ENCODE data around the gene MZT2A.
"Not testable (repeated sequence)": the region's sequence is repeated elsewhere in the genome, so short reads cannot be mapped to it uniquely, and the experiment has no call there.

DNA sequence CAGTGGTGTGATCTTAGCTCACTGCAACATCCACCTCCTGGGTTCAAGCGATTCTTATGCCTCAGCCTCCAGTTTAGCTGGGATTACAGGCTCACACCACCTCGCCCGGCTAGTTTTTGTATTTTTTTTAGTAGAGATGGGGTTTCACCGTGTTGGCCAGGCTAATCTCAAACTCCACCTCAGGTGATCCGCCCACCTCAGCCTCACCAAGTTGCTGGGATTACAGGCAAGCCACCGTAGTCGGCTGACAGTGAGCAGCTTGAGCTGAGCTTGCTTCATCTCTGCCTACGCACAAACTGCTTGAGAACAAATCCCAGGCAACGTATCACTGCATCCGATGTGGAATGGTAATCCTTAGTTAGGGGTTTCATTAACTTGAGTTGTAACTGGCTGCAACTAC, 24.5 kb downstream of the MZT2A start:
- TF ChIP-seq, protein P1, sequence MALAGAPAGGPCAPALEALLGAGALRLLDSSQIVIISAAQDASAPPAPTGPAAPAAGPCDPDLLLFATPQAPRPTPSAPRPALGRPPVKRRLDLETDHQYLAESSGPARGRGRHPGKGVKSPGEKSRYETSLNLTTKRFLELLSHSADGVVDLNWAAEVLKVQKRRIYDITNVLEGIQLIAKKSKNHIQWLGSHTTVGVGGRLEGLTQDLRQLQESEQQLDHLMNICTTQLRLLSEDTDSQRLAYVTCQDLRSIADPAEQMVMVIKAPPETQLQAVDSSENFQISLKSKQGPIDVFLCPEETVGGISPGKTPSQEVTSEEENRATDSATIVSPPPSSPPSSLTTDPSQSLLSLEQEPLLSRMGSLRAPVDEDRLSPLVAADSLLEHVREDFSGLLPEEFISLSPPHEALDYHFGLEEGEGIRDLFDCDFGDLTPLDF (CRISPR knock-in tag; IDR thresholded peaks at IDR 0.05), result not testable (repeated sequence)
- TF ChIP-seq FOXK1 (CRISPR knock-in tag; IDR thresholded peaks at IDR 0.05); ZNF219 (CRISPR knock-in tag; IDR thresholded peaks at IDR 0.05; ENCODE audit: borderline replicate concordance); ZNF423 (CRISPR knock-in tag; IDR thresholded peaks at IDR 0.05); CREB1 (CRISPR knock-in tag; IDR thresholded peaks at IDR 0.05); JUN (CRISPR knock-in tag; IDR thresholded peaks at IDR 0.05); ZBTB21 (CRISPR knock-in tag; IDR thresholded peaks at IDR 0.05; ENCODE audit: borderline replicate concordance); SMAD3 (CRISPR knock-in tag; IDR thresholded peaks at IDR 0.05; ENCODE audit: borderline replicate concordance): not testable (repeated sequence)
- TF ChIP-seq, protein P2, sequence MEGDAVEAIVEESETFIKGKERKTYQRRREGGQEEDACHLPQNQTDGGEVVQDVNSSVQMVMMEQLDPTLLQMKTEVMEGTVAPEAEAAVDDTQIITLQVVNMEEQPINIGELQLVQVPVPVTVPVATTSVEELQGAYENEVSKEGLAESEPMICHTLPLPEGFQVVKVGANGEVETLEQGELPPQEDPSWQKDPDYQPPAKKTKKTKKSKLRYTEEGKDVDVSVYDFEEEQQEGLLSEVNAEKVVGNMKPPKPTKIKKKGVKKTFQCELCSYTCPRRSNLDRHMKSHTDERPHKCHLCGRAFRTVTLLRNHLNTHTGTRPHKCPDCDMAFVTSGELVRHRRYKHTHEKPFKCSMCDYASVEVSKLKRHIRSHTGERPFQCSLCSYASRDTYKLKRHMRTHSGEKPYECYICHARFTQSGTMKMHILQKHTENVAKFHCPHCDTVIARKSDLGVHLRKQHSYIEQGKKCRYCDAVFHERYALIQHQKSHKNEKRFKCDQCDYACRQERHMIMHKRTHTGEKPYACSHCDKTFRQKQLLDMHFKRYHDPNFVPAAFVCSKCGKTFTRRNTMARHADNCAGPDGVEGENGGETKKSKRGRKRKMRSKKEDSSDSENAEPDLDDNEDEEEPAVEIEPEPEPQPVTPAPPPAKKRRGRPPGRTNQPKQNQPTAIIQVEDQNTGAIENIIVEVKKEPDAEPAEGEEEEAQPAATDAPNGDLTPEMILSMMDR (IDR thresholded peaks at IDR 0.05), result not testable (repeated sequence)
- TF ChIP-seq, protein P3, sequence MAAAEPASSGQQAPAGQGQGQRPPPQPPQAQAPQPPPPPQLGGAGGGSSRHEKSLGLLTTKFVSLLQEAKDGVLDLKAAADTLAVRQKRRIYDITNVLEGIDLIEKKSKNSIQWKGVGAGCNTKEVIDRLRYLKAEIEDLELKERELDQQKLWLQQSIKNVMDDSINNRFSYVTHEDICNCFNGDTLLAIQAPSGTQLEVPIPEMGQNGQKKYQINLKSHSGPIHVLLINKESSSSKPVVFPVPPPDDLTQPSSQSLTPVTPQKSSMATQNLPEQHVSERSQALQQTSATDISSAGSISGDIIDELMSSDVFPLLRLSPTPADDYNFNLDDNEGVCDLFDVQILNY (CRISPR knock-in tag; IDR thresholded peaks at IDR 0.05), result not testable (repeated sequence)
- TF ChIP-seq, protein P4, sequence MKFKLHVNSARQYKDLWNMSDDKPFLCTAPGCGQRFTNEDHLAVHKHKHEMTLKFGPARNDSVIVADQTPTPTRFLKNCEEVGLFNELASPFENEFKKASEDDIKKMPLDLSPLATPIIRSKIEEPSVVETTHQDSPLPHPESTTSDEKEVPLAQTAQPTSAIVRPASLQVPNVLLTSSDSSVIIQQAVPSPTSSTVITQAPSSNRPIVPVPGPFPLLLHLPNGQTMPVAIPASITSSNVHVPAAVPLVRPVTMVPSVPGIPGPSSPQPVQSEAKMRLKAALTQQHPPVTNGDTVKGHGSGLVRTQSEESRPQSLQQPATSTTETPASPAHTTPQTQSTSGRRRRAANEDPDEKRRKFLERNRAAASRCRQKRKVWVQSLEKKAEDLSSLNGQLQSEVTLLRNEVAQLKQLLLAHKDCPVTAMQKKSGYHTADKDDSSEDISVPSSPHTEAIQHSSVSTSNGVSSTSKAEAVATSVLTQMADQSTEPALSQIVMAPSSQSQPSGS (CRISPR knock-in tag; IDR thresholded peaks at IDR 0.05; ENCODE audit: borderline replicate concordance, low read depth), result not testable (repeated sequence)
- TF ChIP-seq, protein P5, sequence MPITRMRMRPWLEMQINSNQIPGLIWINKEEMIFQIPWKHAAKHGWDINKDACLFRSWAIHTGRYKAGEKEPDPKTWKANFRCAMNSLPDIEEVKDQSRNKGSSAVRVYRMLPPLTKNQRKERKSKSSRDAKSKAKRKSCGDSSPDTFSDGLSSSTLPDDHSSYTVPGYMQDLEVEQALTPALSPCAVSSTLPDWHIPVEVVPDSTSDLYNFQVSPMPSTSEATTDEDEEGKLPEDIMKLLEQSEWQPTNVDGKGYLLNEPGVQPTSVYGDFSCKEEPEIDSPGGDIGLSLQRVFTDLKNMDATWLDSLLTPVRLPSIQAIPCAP (CRISPR knock-in tag; IDR thresholded peaks at IDR 0.05), result not testable (repeated sequence)
- TF ChIP-seq, protein P6, sequence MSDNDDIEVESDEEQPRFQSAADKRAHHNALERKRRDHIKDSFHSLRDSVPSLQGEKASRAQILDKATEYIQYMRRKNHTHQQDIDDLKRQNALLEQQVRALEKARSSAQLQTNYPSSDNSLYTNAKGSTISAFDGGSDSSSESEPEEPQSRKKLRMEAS (CRISPR knock-in tag; IDR thresholded peaks at IDR 0.05), result not testable (repeated sequence)
- TF ChIP-seq, protein P7, sequence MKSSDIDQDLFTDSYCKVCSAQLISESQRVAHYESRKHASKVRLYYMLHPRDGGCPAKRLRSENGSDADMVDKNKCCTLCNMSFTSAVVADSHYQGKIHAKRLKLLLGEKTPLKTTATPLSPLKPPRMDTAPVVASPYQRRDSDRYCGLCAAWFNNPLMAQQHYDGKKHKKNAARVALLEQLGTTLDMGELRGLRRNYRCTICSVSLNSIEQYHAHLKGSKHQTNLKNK (CRISPR knock-in tag; IDR thresholded peaks at IDR 0.05), result not testable (repeated sequence)
